ENCODE measurements around the gene MSMP. TPM values are rescaled to one million over a fixed set of nuclear protein-coding genes. Genes with fewer than 3 reads are reported as not detected.
A peak's percentile ranks its signal among the peaks of the same experiment; 100 is the strongest.

MSMP gene
- total RNA-seq, 1 experiment from 2014 or later: not detected

DNA sequence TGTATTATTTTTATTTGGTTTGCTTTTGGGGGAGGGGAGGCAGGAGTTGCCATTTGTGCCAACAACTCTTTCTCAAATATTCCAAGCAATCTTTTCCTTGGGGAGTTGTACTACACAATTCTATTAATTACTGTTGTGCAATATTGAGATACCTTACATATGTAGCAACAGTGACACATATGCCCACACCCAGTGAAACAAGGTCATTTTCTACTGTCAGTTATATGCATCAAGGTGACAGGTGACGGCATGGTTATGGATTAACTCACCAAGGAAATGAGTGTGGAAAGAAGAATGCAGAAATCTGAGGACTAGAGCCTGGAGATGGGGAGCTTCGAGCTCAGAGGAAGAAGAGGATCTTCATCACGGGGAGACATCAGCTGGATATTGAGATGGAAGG, 17.9 kb upstream of the MSMP start:
- no peaks in the 10 kb centered on the region for H3K36me3 ChIP-seq (ENCODE audit: insufficient read depth, low read length, poor library complexity, severe bottlenecking)
- H3K4me3 ChIP-seq (ENCODE audit: low read depth, low read length, poor library complexity, severe bottlenecking): no peak overlapping the region
- H3K4me1 ChIP-seq (ENCODE audit: insufficient read depth, low read length, poor library complexity, severe bottlenecking): peaks cover 10% of the 10 kb centered on the region
- intact Hi-C loops (cut with micrococcal nuclease; ENCODE audit: unreplicated experiment): no loop called here
- no peak overlapping the region for H3K27ac ChIP-seq (ENCODE audit: low read depth, low read length, poor library complexity, severe bottlenecking)
- ChIA-PET POLR2A (ENCODE audit: low non-redundant PET) (no interaction called here), CTCF (interaction anchor here (2.0 kb wide), 1 partner anchor 18 kb away, joined by 8 read pairs; no protein-coding TSS in a partner anchor)
- no peaks in the 10 kb centered on the region for H3K27me3 ChIP-seq (replicated peaks; ENCODE audit: insufficient read depth, low read depth, low read length, poor library complexity)
- no TSS peak for BruUV-seq (replicated peaks)
- no peak for DNase-seq (ENCODE audit: low spot score)
- H3K9me3 ChIP-seq (ENCODE audit: low read depth, low read length, poor library complexity, severe bottlenecking): no peaks in the 10 kb centered on the region
- TF ChIP-seq CTCF (conservative IDR thresholded peaks at IDR 0.05; ENCODE audit: low read depth, low read length) (no peak), EZH2 (IDR thresholded peaks at IDR 0.05; ENCODE audit: borderline replicate concordance, low read depth, low read length, poor library complexity, severe bottlenecking) (no peak)

DNA sequence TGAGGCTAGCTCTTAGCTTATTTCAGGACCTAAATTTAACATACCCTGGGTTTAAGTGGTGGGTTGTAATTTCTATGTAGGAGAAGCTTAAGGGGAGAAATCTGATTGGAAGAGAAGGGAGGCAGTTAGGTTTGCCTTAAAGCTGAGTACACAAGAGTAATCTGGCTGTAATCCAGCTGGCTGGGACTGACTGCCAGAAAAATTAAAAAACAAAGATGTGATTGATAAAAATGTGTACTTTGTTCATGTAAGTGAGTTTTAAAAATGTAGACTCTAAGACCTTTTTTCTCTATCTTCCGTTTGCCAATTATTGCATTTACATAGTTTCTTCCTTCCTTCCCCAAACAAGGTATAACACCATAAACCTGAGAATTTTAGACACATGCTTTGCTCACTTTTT, 17.5 kb upstream of the MSMP start:
- ChIA-PET CTCF (interaction anchor here (2.0 kb wide), 1 partner anchor 19 kb away, joined by 8 read pairs; no protein-coding TSS in a partner anchor), POLR2A (ENCODE audit: low non-redundant PET) (no interaction called here)
- Histone ChIP-seq H3K9me3 (ENCODE audit: low read depth, low read length, poor library complexity, severe bottlenecking) (no peaks in the 10 kb centered on the region), H3K27me3 (replicated peaks; ENCODE audit: insufficient read depth, low read depth, low read length, poor library complexity) (no peaks in the 10 kb centered on the region), H3K36me3 (ENCODE audit: insufficient read depth, low read length, poor library complexity, severe bottlenecking) (no peaks in the 10 kb centered on the region), H3K27ac (ENCODE audit: low read depth, low read length, poor library complexity, severe bottlenecking) (no peak overlapping the region), H3K4me3 (ENCODE audit: low read depth, low read length, poor library complexity, severe bottlenecking) (no peak overlapping the region), H3K4me1 (ENCODE audit: insufficient read depth, low read length, poor library complexity, severe bottlenecking) (peaks cover 10% of the 10 kb centered on the region)
- DNase-seq (ENCODE audit: low spot score): peak; percentile 14
- no TSS peak for BruUV-seq (replicated peaks)
- TF ChIP-seq EZH2 (IDR thresholded peaks at IDR 0.05; ENCODE audit: borderline replicate concordance, low read depth, low read length, poor library complexity, severe bottlenecking) (no peak), CTCF (conservative IDR thresholded peaks at IDR 0.05; ENCODE audit: low read depth, low read length) (no peak)
- intact Hi-C loops (cut with micrococcal nuclease; ENCODE audit: unreplicated experiment): no loop called here

DNA sequence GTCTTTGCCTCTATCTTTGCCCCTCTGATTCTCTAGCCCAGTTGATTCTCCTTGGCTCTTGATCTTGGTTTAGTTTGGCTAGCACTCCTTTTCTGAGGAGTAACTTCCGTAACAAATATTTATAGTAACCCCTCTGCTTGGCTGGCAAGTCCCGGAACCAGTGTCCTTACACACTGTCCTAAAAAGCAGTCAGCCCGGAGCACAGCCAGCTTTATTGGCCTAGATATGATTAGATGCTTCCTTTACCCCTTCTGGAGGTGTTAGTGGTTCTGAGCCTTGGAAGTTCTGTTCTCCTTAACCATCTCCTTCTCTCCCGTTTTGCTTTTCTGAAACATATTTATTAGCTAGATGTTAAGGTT, 17.0 kb upstream of the MSMP start:
- no peak overlapping the region for H3K27ac ChIP-seq (ENCODE audit: low read depth, low read length, poor library complexity, severe bottlenecking)
- H3K4me1 ChIP-seq (ENCODE audit: insufficient read depth, low read length, poor library complexity, severe bottlenecking): peaks cover 10% of the 10 kb centered on the region
- no peak for DNase-seq (ENCODE audit: low spot score)
- intact Hi-C loops (cut with micrococcal nuclease; ENCODE audit: unreplicated experiment): no loop called here
- no TSS peak for BruUV-seq (replicated peaks)
- no peak for TF ChIP-seq EZH2 (IDR thresholded peaks at IDR 0.05; ENCODE audit: borderline replicate concordance, low read depth, low read length, poor library complexity, severe bottlenecking)
- no peak for TF ChIP-seq CTCF (conservative IDR thresholded peaks at IDR 0.05; ENCODE audit: low read depth, low read length)
- H3K4me3 ChIP-seq (ENCODE audit: low read depth, low read length, poor library complexity, severe bottlenecking): no peak overlapping the region
- no peaks in the 10 kb centered on the region for H3K36me3 ChIP-seq (ENCODE audit: insufficient read depth, low read length, poor library complexity, severe bottlenecking)
- H3K27me3 ChIP-seq (replicated peaks; ENCODE audit: insufficient read depth, low read depth, low read length, poor library complexity): no peaks in the 10 kb centered on the region
- POLR2A ChIA-PET (ENCODE audit: low non-redundant PET): no interaction called here
- CTCF ChIA-PET: interaction anchor here (2.0 kb wide), 1 partner anchor 19 kb away, joined by 8 read pairs; no protein-coding TSS in a partner anchor
- no peaks in the 10 kb centered on the region for H3K9me3 ChIP-seq (ENCODE audit: low read depth, low read length, poor library complexity, severe bottlenecking)

Measured in A673 (cell line).